SK-N-SH (cell line): Measurements from ENCODE around the gene ZFAND4. TPM values are rescaled to one million over a fixed set of nuclear protein-coding genes. Genes with fewer than 3 reads are reported as not detected.

Source experiments
- CTCF ChIA-PET: fragments of 300-600, 350-600 bp; formaldehyde crosslinking; extraction: SDS; loops from one replicate; lab custom pipeline; 2021; lab: Yijun Ruan, JAX
- POLR2A ChIA-PET: fragments of 350-600 bp; sonication (Branson Sonifier 250); formaldehyde crosslinking; extraction: SDS; loops from one replicate; lab custom pipeline; 2020; ENCODE audit warnings: antibody characterized with exemption, inconsistent platforms; lab: Yijun Ruan, JAX
- DNase-seq: peaks from one replicate; pipeline ENCODE4 v3.0.0; 2012
- H2AFZ ChIP-seq: fragments of 200-600 bp; sonication (generic); 2 replicates; pipeline ENCODE4 v1.8.1; 2016; ENCODE audit warnings: antibody characterized with exemption, mild to moderate bottlenecking, low read depth
- H3F3A ChIP-seq: fragments of 200-600 bp; sonication (generic); replicated peaks from 2 replicates; pipeline ENCODE3; 2016; ENCODE audit warnings: antibody characterized with exemption, mild to moderate bottlenecking; ENCODE audit not compliant: insufficient read depth
- H3K27ac ChIP-seq, 2 experiments: fragments of 200-500 bp in 1 of 2; fragments of 200-600 bp in 1 of 2; sonication (Bioruptor generic) in 1 of 2; sonication (generic), shearing (Covaris generic) in 1 of 2; 2 replicates each; pipeline versions ENCODE4 v1.5.1 to v1.6.1; 2014 to 2016; ENCODE audit warnings: low read depth in 2 of 2, inconsistent platforms in 1 of 2, low read length in 1 of 2, mild to moderate bottlenecking in 1 of 2, mixed read lengths in 1 of 2
- H3K27me3 ChIP-seq: fragments of 200-600 bp; sonication (generic), shearing (Covaris generic); 2 replicates; pipeline ENCODE4 v1.6.1; 2016; ENCODE audit warnings: mixed run types; ENCODE audit not compliant: insufficient read depth
- H3K36me3 ChIP-seq, 2 experiments: fragments of 200-500 bp in 1 of 2; fragments of 200-600 bp in 1 of 2; sonication (Bioruptor generic) in 1 of 2; sonication (generic) in 1 of 2; replicated peaks in 1 of 2; 2 replicates each; pipeline versions ENCODE3 to v1.5.1; 2014 to 2016; ENCODE audit warnings: low read length in 1 of 2, mild to moderate bottlenecking in 1 of 2; ENCODE audit not compliant: insufficient read depth in 2 of 2, control insufficient read depth in 1 of 2
- H3K4me1 ChIP-seq, 2 experiments: fragments of 200-500 bp in 1 of 2; fragments of 200-600 bp in 1 of 2; sonication (Bioruptor generic) in 1 of 2; sonication (generic), shearing (Covaris generic) in 1 of 2; 2 replicates each; pipeline versions ENCODE4 v1.5.1 to v1.6.1; 2014 to 2016; ENCODE audit warnings: low read depth in 1 of 2, low read length in 1 of 2, mixed run types in 1 of 2; ENCODE audit not compliant: insufficient read depth in 2 of 2, control insufficient read depth in 1 of 2
- H3K4me2 ChIP-seq: fragments of 200-600 bp; sonication (generic), shearing (Covaris generic); 2 replicates; pipeline ENCODE4 v1.6.1; 2017; ENCODE audit warnings: mixed run types
- H3K4me3 ChIP-seq, 2 experiments: fragments of 200-500 bp in 1 of 2; fragments of 200-600 bp in 1 of 2; sonication (Bioruptor generic) in 1 of 2; sonication (generic), shearing (Covaris generic) in 1 of 2; 2 replicates each; pipeline versions ENCODE4 v1.5.1 to v1.8.1; 2014 to 2016; ENCODE audit warnings: low read depth in 2 of 2, inconsistent platforms in 1 of 2, low read length in 1 of 2, mild to moderate bottlenecking in 1 of 2, mixed read lengths in 1 of 2, moderate library complexity in 1 of 2
- H3K79me2 ChIP-seq: fragments of 200-600 bp; sonication (generic); 2 replicates; pipeline ENCODE4 v1.8.1; 2017; ENCODE audit warnings: mild to moderate bottlenecking; ENCODE audit not compliant: insufficient read depth
- H3K9ac ChIP-seq: fragments of 200-600 bp; sonication (generic); 2 replicates; pipeline ENCODE4 v1.6.1; 2017; ENCODE audit warnings: mixed run types
- H3K9me2 ChIP-seq: fragments of 200-600 bp; sonication (generic); 2 replicates; pipeline ENCODE4 v1.6.1; 2017; ENCODE audit warnings: mixed run types
- H3K9me3 ChIP-seq: fragments of 200-600 bp; sonication (generic); 2 replicates; pipeline ENCODE4 v1.6.1; 2017; ENCODE audit warnings: mixed run types, mild to moderate bottlenecking, moderate library complexity
- H4K20me1 ChIP-seq: fragments of 200-600 bp; sonication (generic); 2 replicates; pipeline ENCODE4 v1.6.1; 2017; ENCODE audit warnings: mild to moderate bottlenecking, mixed run types; ENCODE audit not compliant: insufficient read depth
- EP300 ChIP-seq, 2 experiments: IDR thresholded peaks; 2 replicates each; pipeline versions ENCODE4 v1.4.0 to v1.6.1; 2012; ENCODE audit warnings: borderline replicate concordance in 1 of 2, low read depth in 1 of 2, low read length in 1 of 2
- FOSL2 ChIP-seq: IDR thresholded peaks from 2 replicates; pipeline ENCODE4 v1.4.0; 2012; ENCODE audit warnings: low read depth, mild to moderate bottlenecking, moderate library complexity, borderline replicate concordance
- FOXM1 ChIP-seq: IDR thresholded peaks from 2 replicates; pipeline ENCODE4 v1.4.0; 2012; ENCODE audit warnings: low read depth, mild to moderate bottlenecking
- GABPA ChIP-seq: IDR thresholded peaks from 2 replicates; pipeline ENCODE4 v1.4.0; 2012; ENCODE audit warnings: low read depth, mild to moderate bottlenecking
- GATA2 ChIP-seq: sonication (generic); formaldehyde crosslinking; IDR thresholded peaks from 2 replicates; pipeline ENCODE4 v1.5.0; 2020; ENCODE audit warnings: mild to moderate bottlenecking, missing genetic modification reagents
- JUND ChIP-seq: IDR thresholded peaks from 2 replicates; pipeline ENCODE4 v1.4.0; 2012
- NRF1 ChIP-seq: IDR thresholded peaks from 2 replicates; pipeline ENCODE4 v1.6.1; 2012; ENCODE audit warnings: low read depth, mild to moderate bottlenecking, low read length
- RFX5 ChIP-seq: IDR thresholded peaks from 2 replicates; pipeline ENCODE4 v1.6.1; 2012; ENCODE audit warnings: mild to moderate bottlenecking, improper control_type of control experiment, low read length
- RXRA ChIP-seq: IDR thresholded peaks from 2 replicates; pipeline ENCODE4 v1.4.0; 2012; ENCODE audit warnings: low read depth, mild to moderate bottlenecking, borderline replicate concordance
- TCF12 ChIP-seq: IDR thresholded peaks from 2 replicates; pipeline ENCODE4 v1.4.0; 2012
- TEAD4 ChIP-seq: IDR thresholded peaks from 2 replicates; pipeline ENCODE4 v1.4.0; 2012; ENCODE audit warnings: mild to moderate bottlenecking, borderline replicate concordance; ENCODE audit not compliant: insufficient read depth
- YY1 ChIP-seq: IDR thresholded peaks from 2 replicates; pipeline ENCODE4 v1.4.0; 2012; ENCODE audit warnings: low read depth, mild to moderate bottlenecking
- polyA plus RNA-seq, 3 experiments: library from polyadenylated mRNA; depleted of rRNA; stranded (reverse); fragments of >200 nt; gene quantifications; 2 replicates each; pipeline ENCODE4 v1.2.3, GENCODE V29; 2012
- TF ChIP-seq, protein P1 (sequence below): IDR thresholded peaks from 2 replicates; pipeline ENCODE4 v1.4.0; 2012; ENCODE audit warnings: low read depth
- TF ChIP-seq, protein P2 (sequence below): fragments of 150-350 bp; IDR thresholded peaks from 2 replicates; pipeline ENCODE4 v1.6.1; 2017; ENCODE audit warnings: antibody characterized with exemption, low read length, low read depth, borderline replicate concordance
- TF ChIP-seq, protein P3 (sequence below): IDR thresholded peaks from 2 replicates; pipeline ENCODE4 v1.6.1; 2012; ENCODE audit warnings: mild to moderate bottlenecking, low read depth, low read length, moderate library complexity
- TF ChIP-seq, protein P4 (sequence below): fragments of 150-350 bp; IDR thresholded peaks from 2 replicates; pipeline ENCODE4 v1.6.1; 2016; ENCODE audit warnings: mild to moderate bottlenecking, low read depth, low read length

The ZFAND4 gene
- polyA plus RNA-seq, 1 of the 3 experiments (the other 2 are of a cell fraction): 2.0 TPM

- Histone ChIP-seq H3K9me3 (no peaks in the 10 kb centered on the region), H3K79me2 (no peaks in the 10 kb centered on the region), H3K27ac (no peak overlapping the region), H3K4me3 (no peak overlapping the region), H3K9me2 (no peaks in the 10 kb centered on the region), H3K4me1 (no peaks in the 10 kb centered on the region), H3K9ac (no peak overlapping the region), H2AFZ (no peak overlapping the region), H3K27me3 (no peaks in the 10 kb centered on the region), H3K4me2 (no peak overlapping the region), H4K20me1 (no peaks in the 10 kb centered on the region), H3F3A (no peaks in the 10 kb centered on the region), H3K36me3 (peaks cover 0 to 4% of the 10 kb centered on the region in 2 experiments)
- ChIA-PET CTCF (no interaction called here), POLR2A (no interaction called here)
- no peak for DNase-seq
- TF ChIP-seq, protein P1, sequence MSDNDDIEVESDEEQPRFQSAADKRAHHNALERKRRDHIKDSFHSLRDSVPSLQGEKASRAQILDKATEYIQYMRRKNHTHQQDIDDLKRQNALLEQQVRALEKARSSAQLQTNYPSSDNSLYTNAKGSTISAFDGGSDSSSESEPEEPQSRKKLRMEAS: no peak
- no peak for TF ChIP-seq TEAD4
- TF ChIP-seq RFX5: no peak
- TF ChIP-seq, protein P2, sequence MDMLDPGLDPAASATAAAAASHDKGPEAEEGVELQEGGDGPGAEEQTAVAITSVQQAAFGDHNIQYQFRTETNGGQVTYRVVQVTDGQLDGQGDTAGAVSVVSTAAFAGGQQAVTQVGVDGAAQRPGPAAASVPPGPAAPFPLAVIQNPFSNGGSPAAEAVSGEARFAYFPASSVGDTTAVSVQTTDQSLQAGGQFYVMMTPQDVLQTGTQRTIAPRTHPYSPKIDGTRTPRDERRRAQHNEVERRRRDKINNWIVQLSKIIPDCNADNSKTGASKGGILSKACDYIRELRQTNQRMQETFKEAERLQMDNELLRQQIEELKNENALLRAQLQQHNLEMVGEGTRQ: no peak
- no peak for TF ChIP-seq RXRA
- TF ChIP-seq JUND: no peak
- no peak for TF ChIP-seq GABPA
- no peak for TF ChIP-seq FOXM1
- no peak for TF ChIP-seq FOSL2
- TF ChIP-seq, protein P3, sequence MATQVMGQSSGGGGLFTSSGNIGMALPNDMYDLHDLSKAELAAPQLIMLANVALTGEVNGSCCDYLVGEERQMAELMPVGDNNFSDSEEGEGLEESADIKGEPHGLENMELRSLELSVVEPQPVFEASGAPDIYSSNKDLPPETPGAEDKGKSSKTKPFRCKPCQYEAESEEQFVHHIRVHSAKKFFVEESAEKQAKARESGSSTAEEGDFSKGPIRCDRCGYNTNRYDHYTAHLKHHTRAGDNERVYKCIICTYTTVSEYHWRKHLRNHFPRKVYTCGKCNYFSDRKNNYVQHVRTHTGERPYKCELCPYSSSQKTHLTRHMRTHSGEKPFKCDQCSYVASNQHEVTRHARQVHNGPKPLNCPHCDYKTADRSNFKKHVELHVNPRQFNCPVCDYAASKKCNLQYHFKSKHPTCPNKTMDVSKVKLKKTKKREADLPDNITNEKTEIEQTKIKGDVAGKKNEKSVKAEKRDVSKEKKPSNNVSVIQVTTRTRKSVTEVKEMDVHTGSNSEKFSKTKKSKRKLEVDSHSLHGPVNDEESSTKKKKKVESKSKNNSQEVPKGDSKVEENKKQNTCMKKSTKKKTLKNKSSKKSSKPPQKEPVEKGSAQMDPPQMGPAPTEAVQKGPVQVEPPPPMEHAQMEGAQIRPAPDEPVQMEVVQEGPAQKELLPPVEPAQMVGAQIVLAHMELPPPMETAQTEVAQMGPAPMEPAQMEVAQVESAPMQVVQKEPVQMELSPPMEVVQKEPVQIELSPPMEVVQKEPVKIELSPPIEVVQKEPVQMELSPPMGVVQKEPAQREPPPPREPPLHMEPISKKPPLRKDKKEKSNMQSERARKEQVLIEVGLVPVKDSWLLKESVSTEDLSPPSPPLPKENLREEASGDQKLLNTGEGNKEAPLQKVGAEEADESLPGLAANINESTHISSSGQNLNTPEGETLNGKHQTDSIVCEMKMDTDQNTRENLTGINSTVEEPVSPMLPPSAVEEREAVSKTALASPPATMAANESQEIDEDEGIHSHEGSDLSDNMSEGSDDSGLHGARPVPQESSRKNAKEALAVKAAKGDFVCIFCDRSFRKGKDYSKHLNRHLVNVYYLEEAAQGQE: no peak
- TF ChIP-seq TCF12: no peak
- TF ChIP-seq NRF1: no peak
- TF ChIP-seq, protein P4, sequence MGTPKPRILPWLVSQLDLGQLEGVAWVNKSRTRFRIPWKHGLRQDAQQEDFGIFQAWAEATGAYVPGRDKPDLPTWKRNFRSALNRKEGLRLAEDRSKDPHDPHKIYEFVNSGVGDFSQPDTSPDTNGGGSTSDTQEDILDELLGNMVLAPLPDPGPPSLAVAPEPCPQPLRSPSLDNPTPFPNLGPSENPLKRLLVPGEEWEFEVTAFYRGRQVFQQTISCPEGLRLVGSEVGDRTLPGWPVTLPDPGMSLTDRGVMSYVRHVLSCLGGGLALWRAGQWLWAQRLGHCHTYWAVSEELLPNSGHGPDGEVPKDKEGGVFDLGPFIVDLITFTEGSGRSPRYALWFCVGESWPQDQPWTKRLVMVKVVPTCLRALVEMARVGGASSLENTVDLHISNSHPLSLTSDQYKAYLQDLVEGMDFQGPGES: no peak
- no peak for TF ChIP-seq EP300 (IDR thresholded peaks at IDR 0.05; ENCODE audit: borderline replicate concordance in 1 of 2, low read depth in 1 of 2, low read length in 1 of 2)
- TF ChIP-seq GATA2 (CRISPR knock-in tag): no peak
- no peak for TF ChIP-seq YY1
Observed at GRCh38 chr10:45612741-45613140, 59.8 kb downstream of the ZFAND4 start.
